Measurements from ENCODE around the gene CALML5.

DNA sequence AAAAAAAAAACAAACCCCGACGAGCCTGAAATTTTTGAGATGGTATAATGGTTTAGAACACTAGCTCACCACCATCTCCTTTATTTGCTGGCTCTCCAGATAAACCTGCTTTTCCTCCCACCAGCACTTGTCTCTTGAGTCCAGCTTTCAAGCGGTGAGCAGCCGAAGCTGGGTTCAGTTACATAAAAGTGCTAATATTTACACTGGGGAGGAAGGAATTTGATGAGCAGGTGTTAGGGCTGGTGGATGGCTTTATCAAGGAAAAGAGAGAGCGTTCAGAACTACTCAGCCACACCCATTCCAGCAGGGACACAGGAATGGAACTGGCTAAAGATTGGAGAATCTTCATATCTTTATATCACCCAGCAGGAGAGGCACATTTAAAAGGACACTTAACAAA lies 18.8 kb upstream of the CALML5 start:
- TF ChIP-seq, protein P1, sequence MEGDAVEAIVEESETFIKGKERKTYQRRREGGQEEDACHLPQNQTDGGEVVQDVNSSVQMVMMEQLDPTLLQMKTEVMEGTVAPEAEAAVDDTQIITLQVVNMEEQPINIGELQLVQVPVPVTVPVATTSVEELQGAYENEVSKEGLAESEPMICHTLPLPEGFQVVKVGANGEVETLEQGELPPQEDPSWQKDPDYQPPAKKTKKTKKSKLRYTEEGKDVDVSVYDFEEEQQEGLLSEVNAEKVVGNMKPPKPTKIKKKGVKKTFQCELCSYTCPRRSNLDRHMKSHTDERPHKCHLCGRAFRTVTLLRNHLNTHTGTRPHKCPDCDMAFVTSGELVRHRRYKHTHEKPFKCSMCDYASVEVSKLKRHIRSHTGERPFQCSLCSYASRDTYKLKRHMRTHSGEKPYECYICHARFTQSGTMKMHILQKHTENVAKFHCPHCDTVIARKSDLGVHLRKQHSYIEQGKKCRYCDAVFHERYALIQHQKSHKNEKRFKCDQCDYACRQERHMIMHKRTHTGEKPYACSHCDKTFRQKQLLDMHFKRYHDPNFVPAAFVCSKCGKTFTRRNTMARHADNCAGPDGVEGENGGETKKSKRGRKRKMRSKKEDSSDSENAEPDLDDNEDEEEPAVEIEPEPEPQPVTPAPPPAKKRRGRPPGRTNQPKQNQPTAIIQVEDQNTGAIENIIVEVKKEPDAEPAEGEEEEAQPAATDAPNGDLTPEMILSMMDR (conservative IDR thresholded peaks at IDR 0.05; ENCODE audit: low read length): no peak
- no peak for TF ChIP-seq EZH2phosphoT487 (IDR thresholded peaks at IDR 0.05; ENCODE audit: borderline replicate concordance)
